Pancreas (tissue), 10 donors: ENCODE measurements around the gene CRYL1. TPM values are rescaled to one million over a fixed set of nuclear protein-coding genes. Genes with fewer than 3 reads are reported as not detected.

Source experiments
- ATAC-seq, 4 donors: fragments of 200-7000 bp; cut with Tn5 transposase; one replicate each; pipeline versions ENCODE4 v1.8.0 to v1.9.1; 2020; ENCODE audit warnings: mild to moderate bottlenecking in 4 of 4, moderate library complexity in 4 of 4
- DNase-seq, 6 donors: peaks; one replicate each; pipeline ENCODE4 v3.0.0-alpha.2; 2020
- FAIRE-seq: peaks from 2 replicates; lab custom pipeline; 2012; peaks lifted over from hg19 to GRCh38; lab: Jason Lieb, UNC
- H3K27ac ChIP-seq, 4 donors: fragments of 200-600 bp; sonication (generic); 1 replicate in 3 of 4; 2 replicates in 1 of 4; pipeline versions ENCODE4 v1.5.0 to v1.8.0; 2020
- H3K27me3 ChIP-seq, 4 donors: fragments of 200-600 bp; one replicate each; pipeline ENCODE4 v1.8.0; 2021
- H3K36me3 ChIP-seq, 3 donors: fragments of 200-600 bp; sonication (generic) in 1 of 3; one replicate each; pipeline versions ENCODE4 v1.5.0 to v1.8.0; 2020 to 2021
- H3K4me1 ChIP-seq, 3 donors: fragments of 200-600 bp; one replicate each; pipeline ENCODE4 v1.8.0; 2021
- H3K4me3 ChIP-seq, 4 donors: fragments of 200-600 bp; sonication (generic) in 2 of 4; one replicate each; pipeline versions ENCODE4 v1.5.0 to v1.8.0; 2020 to 2021
- H3K9me3 ChIP-seq, 4 donors: fragments of 200-600 bp; one replicate each; pipeline ENCODE4 v1.8.0; 2021
- WGBS, 2 donors: extraction: QIAGEN DNeasy Blood & Tissue Kit; methylation state at CpG; one replicate each; pipeline ENCODE4 v1.1.7; 2013; 5-methylcytosine and 5-hydroxymethylcytosine counted together
- intact Hi-C, 3 donors: fragments of 100-400 bp; cut with DNase I; formaldehyde crosslinking; loops; one replicate each; pipeline versions ENCODE4 v1.11.1 to v1.14.2; 2022
- polyA plus RNA-seq, 2 donors: library from polyadenylated mRNA; stranded (reverse); fragments of 200-250 nt; gene quantifications; one replicate each; pipeline ENCODE4 v1.2.3, GENCODE V29; 2013
- total RNA-seq, 6 donors: library from RNA; stranded (reverse); fragmentation: NEBNext Ultra II Directional in 4 of 6; extraction: Animal tissue kit (Norgen Biotek cat#: 25700) in 4 of 6; gene quantifications; one replicate each; pipeline versions ENCODE4 v1.2.1 to v1.2.4, GENCODE V29; 2021 to 2023
- TF ChIP-seq, protein P1 (sequence below), 4 donors: fragments of 200-600 bp; sonication (generic) in 3 of 4; IDR thresholded peaks; one replicate each; pipeline versions ENCODE4 v1.5.0 to v1.8.0; 2021; ENCODE audit warnings: antibody characterized with exemption in 4 of 4
- donor health status: healthy with polysubstance abuse.
- donor health status: DM: no; HTN: no; CAD: no; lungs with moderate emphysema.
- donor health status: DM: no; HTN: no; CAD: no.
- donor health status: control.
- donor health status: control.
- donor health status: Bipolar disorder and iron deficiency.
- donor health status: DM: yes; HTN: yes; CAD: no.
- donor health status: DM: no; HTN: no; CAD: no.
- donor health status: DM: no; HTN: no; CAD: no.
- donor health status: DM: yes; HTN: yes; CAD: no.

The CRYL1 gene
- total and polyA plus RNA-seq, 8 donors: 12.8 to 31.7 (median 19.3) TPM

DNA sequence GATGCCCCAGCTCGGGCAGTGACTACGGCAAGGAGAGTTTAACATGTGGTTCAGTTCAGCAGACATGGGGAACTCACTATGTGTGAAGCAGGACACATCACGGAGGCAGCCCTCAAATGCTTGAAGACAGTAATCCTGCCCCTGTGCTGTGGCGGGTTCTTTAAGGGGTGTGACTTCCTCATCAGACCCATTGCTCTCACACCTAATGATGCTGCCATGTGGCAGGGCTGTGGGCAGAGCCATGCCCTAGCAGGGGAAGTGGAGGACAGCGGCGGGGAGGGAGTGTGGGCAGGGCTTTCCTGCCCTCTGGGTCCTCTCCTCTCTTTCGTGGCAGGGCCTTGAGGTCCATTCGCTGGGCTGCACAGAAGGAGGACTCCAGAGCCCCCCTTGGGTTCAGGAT is 162.5 kb downstream of the CRYL1 start:
- Histone ChIP-seq H3K4me1 (peaks cover 4 to 10% (median 6%) of the 10 kb centered on the region in 3 donors), H3K27me3 (no peaks in the 10 kb centered on the region), H3K27ac (no peak overlapping the region), H3K9me3 (no peaks in the 10 kb centered on the region), H3K4me3 (no peak overlapping the region), H3K36me3 (no peaks in the 10 kb centered on the region)
- TF ChIP-seq, protein P1, sequence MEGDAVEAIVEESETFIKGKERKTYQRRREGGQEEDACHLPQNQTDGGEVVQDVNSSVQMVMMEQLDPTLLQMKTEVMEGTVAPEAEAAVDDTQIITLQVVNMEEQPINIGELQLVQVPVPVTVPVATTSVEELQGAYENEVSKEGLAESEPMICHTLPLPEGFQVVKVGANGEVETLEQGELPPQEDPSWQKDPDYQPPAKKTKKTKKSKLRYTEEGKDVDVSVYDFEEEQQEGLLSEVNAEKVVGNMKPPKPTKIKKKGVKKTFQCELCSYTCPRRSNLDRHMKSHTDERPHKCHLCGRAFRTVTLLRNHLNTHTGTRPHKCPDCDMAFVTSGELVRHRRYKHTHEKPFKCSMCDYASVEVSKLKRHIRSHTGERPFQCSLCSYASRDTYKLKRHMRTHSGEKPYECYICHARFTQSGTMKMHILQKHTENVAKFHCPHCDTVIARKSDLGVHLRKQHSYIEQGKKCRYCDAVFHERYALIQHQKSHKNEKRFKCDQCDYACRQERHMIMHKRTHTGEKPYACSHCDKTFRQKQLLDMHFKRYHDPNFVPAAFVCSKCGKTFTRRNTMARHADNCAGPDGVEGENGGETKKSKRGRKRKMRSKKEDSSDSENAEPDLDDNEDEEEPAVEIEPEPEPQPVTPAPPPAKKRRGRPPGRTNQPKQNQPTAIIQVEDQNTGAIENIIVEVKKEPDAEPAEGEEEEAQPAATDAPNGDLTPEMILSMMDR (IDR thresholded peaks at IDR 0.05): no peak
- no peak for DNase-seq
- 90 to 94% methylated on average over 8 of the region's 8 CpGs for WGBS, 2 donors
- FAIRE-seq: no peak
- intact Hi-C loops: no loop called here
- no peak for ATAC-seq

DNA sequence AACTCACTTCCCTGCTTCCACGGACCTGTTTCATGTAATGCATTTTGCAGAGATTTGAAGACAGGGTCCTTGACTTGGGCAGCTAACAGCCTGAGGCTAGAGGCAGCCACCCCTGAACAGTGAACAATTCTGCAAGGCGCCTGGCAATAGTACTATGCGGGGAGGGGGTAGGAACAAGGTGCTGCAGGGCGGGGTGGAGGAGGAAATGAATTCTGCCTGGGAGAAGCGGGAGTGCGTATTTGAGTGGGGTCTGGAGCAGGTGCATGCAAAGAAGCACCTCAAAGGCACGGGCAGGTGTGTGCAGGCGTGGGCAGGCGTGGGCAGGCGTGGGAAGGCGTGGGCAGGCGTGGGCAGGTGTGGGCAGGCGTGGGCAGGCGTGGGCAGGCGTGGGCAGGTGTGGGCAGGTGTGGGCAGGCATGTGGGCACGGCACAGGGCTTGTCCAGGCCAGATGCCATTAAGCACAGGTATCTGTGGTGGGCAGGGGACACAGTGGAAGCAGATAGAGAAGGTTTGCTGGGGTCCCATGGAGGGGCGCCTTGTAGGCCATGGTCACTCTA is 163.1 kb downstream of the CRYL1 start:
- WGBS, 2 donors: 80 to 89% methylated on average over 10 to 17 of the region's 17 CpGs
- H3K4me1 ChIP-seq: peaks cover 4 to 10% (median 6%) of the 10 kb centered on the region in 3 donors
- TF ChIP-seq, protein P1 (IDR thresholded peaks at IDR 0.05): no peak
- no peaks in the 10 kb centered on the region for H3K36me3 ChIP-seq
- H3K4me3 ChIP-seq: no peak overlapping the region
- H3K27ac ChIP-seq: no peak overlapping the region
- FAIRE-seq (no peak), ATAC-seq (no peak), DNase-seq (no peak)
- H3K27me3 ChIP-seq: no peaks in the 10 kb centered on the region
- intact Hi-C loops: no loop called here
- H3K9me3 ChIP-seq: no peaks in the 10 kb centered on the region

DNA sequence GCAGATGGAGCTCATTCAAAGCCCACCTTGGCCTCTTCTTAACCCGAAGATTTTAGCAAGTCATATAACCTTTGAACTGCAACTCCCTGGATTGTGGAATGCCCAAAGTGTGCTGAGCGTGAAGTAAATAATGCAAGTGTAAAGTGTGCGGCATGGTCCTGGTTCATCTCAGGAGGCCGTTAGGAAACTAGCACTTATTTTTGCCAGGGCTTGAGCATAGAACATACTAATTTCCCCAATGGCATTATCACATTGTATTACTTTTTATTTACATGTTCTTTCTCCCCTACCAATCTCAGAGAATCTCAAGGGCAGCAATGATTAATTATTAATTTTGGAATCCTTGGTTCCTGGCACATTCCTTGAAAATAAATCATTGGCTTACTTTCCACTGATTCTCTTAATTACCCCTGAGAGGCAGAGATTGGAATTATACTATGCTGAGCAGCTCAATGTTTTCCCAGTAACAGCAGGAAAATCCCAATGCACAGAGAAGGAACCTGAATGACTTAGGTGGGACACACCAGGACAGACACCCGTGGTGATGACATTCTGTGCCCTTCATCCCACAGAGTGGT is 164.7 kb downstream of the CRYL1 start:
- H3K4me3 ChIP-seq: no peak overlapping the region
- 29 to 37% methylated on average over 5 of the region's 5 CpGs for WGBS, 2 donors
- TF ChIP-seq, protein P1 (IDR thresholded peaks at IDR 0.05): no peak
- peak overlapping the region in 3 of 4 donors; percentile 22 to 47 (median 30) for H3K27ac ChIP-seq
- no peaks in the 10 kb centered on the region for H3K9me3 ChIP-seq
- no peaks in the 10 kb centered on the region for H3K36me3 ChIP-seq
- peaks cover 4 to 10% (median 6%) of the 10 kb centered on the region in 3 donors for H3K4me1 ChIP-seq
- H3K27me3 ChIP-seq: no peaks in the 10 kb centered on the region
- no peak for DNase-seq
- FAIRE-seq: no peak
- intact Hi-C loops: no loop called here
- ATAC-seq: peak; percentile 52 to 71 (median 64)

DNA sequence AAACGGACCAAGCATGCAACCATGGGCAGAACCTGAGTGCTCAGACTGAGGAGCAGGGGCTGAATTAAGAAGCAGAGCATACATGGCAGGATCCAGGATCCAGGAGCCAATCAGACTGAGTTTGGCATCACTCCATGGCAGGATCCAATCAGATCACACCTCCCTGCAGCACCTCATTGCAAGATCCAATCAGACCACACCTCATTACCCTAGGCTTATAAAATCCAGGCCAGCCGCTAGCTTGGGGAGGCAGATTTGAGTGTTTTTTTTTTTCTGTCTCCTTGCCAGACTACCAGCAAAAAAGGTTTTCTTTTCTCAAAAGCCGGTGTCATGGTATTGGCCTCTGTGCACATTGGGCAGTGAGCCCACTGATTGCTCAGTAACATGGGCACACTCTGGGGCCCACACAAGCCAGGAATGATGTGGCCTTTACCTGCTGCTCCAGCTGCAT is 165.6 kb downstream of the CRYL1 start:
- intact Hi-C loops: no loop called here
- H3K36me3 ChIP-seq: no peaks in the 10 kb centered on the region
- H3K4me1 ChIP-seq: peaks cover 4 to 10% (median 6%) of the 10 kb centered on the region in 3 donors
- TF ChIP-seq, protein P1 (IDR thresholded peaks at IDR 0.05): no peak
- no peak for FAIRE-seq
- peak overlapping the region in 1 of 4 donors; percentile 30 for H3K27ac ChIP-seq
- H3K27me3 ChIP-seq: no peaks in the 10 kb centered on the region
- ATAC-seq: peak; percentile 42 to 72 (median 53)
- H3K9me3 ChIP-seq: no peaks in the 10 kb centered on the region
- 41 to 49% methylated on average over 3 of the region's 3 CpGs for WGBS, 2 donors
- DNase-seq: peak in 3 of 6 donors; percentile 27 to 53 (median 47)
- H3K4me3 ChIP-seq: no peak overlapping the region

DNA sequence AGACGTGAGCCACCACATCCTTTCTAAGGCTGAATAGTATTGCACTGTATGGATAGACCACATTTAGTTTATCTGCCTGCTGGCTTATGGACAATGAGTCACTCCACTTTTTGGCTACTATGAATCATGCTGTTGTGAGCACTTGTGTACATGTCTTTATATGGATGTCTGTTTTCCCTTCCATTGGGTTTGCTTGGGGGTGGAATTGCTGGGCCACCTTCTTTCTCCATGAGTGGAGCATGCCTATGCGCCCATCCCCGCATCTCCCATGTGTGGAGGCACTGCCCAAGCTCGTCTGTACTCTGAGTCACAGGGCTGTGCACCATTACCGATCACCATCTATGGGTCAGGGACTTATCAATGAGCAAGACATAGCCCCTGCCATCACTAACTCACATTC is 166.3 kb downstream of the CRYL1 start:
- WGBS, 2 donors: 90 to 92% methylated on average over 5 of the region's 5 CpGs
- FAIRE-seq (no peak), ATAC-seq (peak in 2 of 4 donors; percentile 31 to 49), DNase-seq (no peak)
- Histone ChIP-seq H3K9me3 (no peaks in the 10 kb centered on the region), H3K27ac (no peak overlapping the region), H3K4me1 (peaks cover 4 to 10% (median 6%) of the 10 kb centered on the region in 3 donors), H3K36me3 (no peaks in the 10 kb centered on the region), H3K27me3 (no peaks in the 10 kb centered on the region), H3K4me3 (no peak overlapping the region)
- TF ChIP-seq, protein P1 (IDR thresholded peaks at IDR 0.05): no peak
- intact Hi-C loops: no loop called here
